GM12801 (cell line): ENCODE measurements around the gene NLRP6.

Experiments
- TF ChIP-seq, protein P1 (sequence below): IDR thresholded peaks from one replicate; pipeline ENCODE4 v1.5.1; 2011; ENCODE audit warnings: control low read depth; ENCODE audit not compliant: insufficient read length; ENCODE audit errors: extremely low read depth

The NLRP6 gene

DNA sequence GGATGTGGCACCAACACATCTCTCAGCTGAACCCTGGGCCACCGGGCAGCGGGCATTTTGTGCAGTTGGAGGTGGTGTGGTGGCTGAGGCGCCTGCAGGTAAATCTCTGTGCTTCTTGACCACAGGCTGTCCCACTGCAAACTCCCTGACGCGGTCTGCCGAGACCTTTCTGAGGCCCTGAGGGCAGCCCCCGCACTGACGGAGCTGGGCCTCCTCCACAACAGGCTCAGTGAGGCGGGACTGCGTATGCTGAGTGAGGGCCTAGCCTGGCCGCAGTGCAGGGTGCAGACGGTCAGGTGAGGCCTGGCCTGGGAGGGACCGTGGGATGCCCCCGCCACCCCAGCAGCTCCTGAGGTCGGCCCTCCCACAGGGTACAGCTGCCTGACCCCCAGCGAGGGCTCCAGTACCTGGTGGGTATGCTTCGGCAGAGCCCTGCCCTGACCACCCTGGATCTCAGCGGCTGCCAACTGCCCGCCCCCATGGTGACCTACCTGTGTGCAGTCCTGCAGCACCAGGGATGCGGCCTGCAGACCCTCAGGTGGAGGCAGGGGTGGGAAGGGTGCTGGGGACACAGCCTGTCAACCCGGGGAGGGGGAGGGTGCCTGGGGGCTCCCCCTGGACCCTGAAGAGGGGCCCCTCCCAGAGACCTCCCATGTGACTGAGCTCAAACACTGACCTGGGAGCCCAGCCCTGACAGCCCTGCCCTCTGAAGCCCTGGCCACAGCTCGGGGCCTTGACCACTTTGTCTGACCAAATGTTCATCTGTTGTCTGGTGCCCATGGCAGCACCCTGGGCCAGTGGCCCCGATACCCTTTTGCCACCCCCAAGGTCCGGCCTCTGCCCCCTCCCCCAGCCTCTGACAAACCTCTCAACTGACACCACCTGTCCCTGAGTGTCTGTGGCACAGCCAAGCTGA, 6.2 kb downstream of the NLRP6 start:
- TF ChIP-seq, protein P1, sequence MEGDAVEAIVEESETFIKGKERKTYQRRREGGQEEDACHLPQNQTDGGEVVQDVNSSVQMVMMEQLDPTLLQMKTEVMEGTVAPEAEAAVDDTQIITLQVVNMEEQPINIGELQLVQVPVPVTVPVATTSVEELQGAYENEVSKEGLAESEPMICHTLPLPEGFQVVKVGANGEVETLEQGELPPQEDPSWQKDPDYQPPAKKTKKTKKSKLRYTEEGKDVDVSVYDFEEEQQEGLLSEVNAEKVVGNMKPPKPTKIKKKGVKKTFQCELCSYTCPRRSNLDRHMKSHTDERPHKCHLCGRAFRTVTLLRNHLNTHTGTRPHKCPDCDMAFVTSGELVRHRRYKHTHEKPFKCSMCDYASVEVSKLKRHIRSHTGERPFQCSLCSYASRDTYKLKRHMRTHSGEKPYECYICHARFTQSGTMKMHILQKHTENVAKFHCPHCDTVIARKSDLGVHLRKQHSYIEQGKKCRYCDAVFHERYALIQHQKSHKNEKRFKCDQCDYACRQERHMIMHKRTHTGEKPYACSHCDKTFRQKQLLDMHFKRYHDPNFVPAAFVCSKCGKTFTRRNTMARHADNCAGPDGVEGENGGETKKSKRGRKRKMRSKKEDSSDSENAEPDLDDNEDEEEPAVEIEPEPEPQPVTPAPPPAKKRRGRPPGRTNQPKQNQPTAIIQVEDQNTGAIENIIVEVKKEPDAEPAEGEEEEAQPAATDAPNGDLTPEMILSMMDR = no peak

GRCh38 chr11:285021-285893, 7.0 kb downstream of the NLRP6 start:
- TF ChIP-seq, protein P1 = no peak

DNA sequence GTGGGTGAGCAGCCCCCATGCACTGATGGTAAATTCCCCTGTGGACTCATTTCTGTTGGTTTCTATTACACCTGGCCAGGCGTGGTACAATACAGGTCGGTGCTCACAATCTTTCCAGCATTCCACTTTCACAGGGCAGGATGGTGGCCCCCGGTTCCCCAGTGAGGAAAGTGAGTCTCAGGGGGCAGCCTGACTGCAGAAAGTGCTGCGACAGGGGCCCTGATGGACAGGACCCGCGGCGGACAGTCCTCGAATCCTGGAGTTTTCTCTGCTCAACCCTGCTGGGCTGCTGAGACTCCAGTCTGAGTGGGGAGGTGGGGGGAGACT, 7.7 kb downstream of the NLRP6 start:
- TF ChIP-seq, protein P1 = no peak

DNA sequence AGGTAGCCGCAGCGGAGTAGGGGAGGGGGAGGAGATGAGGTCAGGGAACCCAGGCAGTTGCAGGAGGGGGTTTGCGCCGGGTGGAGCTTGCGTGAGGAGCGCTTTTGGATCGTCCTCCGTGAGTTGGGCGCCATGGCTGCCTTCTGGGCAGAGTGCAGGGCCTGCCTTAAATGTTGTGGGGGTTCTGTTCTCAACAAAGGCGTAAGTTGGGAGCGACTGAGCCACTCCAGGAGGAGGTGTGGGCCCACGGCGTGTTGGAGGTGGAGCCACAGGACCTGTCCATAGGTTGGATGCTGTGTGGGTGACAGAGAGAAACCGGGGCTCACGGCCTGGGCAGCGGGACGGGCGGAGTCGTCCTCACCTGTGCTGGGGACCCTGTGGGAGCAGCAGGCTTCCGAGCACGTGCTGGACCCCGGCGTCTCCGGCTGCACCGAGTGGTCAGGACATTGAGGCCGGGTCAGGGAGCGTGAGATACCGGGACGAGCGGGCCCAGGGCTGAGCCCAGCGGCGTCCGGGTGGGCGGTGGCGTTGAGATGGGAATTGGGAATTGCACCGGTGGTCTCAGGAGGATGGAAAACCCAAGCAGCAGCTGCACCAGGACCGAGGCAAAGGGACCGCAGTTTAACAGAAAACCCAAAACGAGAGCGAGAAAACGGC, 9.7 kb downstream of the NLRP6 start:
- TF ChIP-seq, protein P1 = no peak

- TF ChIP-seq, protein P1 = no peak
Measured at GRCh38 chr11:288478-289397, 10.5 kb downstream of the NLRP6 start, which contains the start of gene PGGHG. Gene PGGHG (plus strand): TSS chr11:289126. CDS start chr11:289817, 691 bp downstream.

- TF ChIP-seq, protein P1 = no peak
Measured at GRCh38 chr11:289398-289711, 11.1 kb downstream of the NLRP6 start.
